SK-N-SH treated with all-trans-retinoic acid at 6 μM for 48 hours (cell line): ENCODE data around the gene AADAC.

ENCODE experiments used
- ATAC-seq: fragments of 200-7000 bp; cut with Tn5 transposase; 3 replicates; pipeline ENCODE4 v1.9.1; 2020; ENCODE audit warnings: mild to moderate bottlenecking, moderate library complexity
- ARNTL ChIP-seq: fragments of 450-650 bp; formaldehyde crosslinking; IDR thresholded peaks from 2 replicates; pipeline ENCODE4 v1.5.0; 2020; ENCODE audit warnings: low read depth, mild to moderate bottlenecking, moderate library complexity, borderline replicate concordance
- BACH2 ChIP-seq: fragments of 250-450 bp; sonication (Bioruptor Pico); IDR thresholded peaks from 2 replicates; pipeline ENCODE4 v1.9.0; 2021; ENCODE audit warnings: mild to moderate bottlenecking, borderline replicate concordance
- CREB5 ChIP-seq: fragments of 250-450 bp; sonication (Bioruptor Pico); IDR thresholded peaks from 2 replicates; pipeline ENCODE4 v1.5.1; 2020; ENCODE audit warnings: low read depth, mild to moderate bottlenecking, moderate library complexity
- ISL1 ChIP-seq: fragments of 250-450 bp; sonication (Bioruptor Pico); IDR thresholded peaks from 2 replicates; pipeline ENCODE4 v2.1.2; 2022; ENCODE audit warnings: mild to moderate bottlenecking, moderate library complexity
- OSR1 ChIP-seq: fragments of 250-450 bp; sonication (Bioruptor Pico); IDR thresholded peaks from 2 replicates; pipeline ENCODE4 v1.8.0; 2022; ENCODE audit warnings: moderate library complexity, mild to moderate bottlenecking, inconsistent platforms
- POU6F1 ChIP-seq: fragments of 250-450 bp; sonication (Bioruptor Pico); IDR thresholded peaks from 2 replicates; pipeline ENCODE4 v1.8.0; 2021; ENCODE audit warnings: low read depth, mild to moderate bottlenecking, moderate library complexity, borderline replicate concordance
- PPARA ChIP-seq: fragments of 250-450 bp; sonication (Bioruptor Pico); IDR thresholded peaks from 2 replicates; pipeline ENCODE4 v1.5.0; 2020; ENCODE audit warnings: mild to moderate bottlenecking, borderline replicate concordance
- RARB ChIP-seq: fragments of 250-450 bp; sonication (Bioruptor Pico); IDR thresholded peaks from 2 replicates; pipeline ENCODE4 v1.8.0; 2021; ENCODE audit warnings: mild to moderate bottlenecking, moderate library complexity
- SNAI2 ChIP-seq: fragments of 250-450 bp; sonication (Bioruptor Pico); IDR thresholded peaks from 2 replicates; pipeline ENCODE4 v1.5.0; 2020; ENCODE audit warnings: mild to moderate bottlenecking, moderate library complexity
- TCF4 ChIP-seq: fragments of 250-450 bp; sonication (Bioruptor Pico); IDR thresholded peaks from 2 replicates; pipeline ENCODE4 v1.8.0; 2021; ENCODE audit warnings: mild to moderate bottlenecking, moderate library complexity, borderline replicate concordance
- TOX ChIP-seq: fragments of 250-450 bp; sonication (Bioruptor Pico); IDR thresholded peaks from 2 replicates; pipeline ENCODE4 v1.8.0; 2021; ENCODE audit warnings: mild to moderate bottlenecking, moderate library complexity, borderline replicate concordance
- ZC3H10 ChIP-seq: fragments of 250-450 bp; sonication (Bioruptor Pico); IDR thresholded peaks from 2 replicates; pipeline ENCODE4 v1.5.1; 2021; ENCODE audit warnings: mild to moderate bottlenecking, moderate library complexity
- ZFP3 ChIP-seq: fragments of 250-450 bp; sonication (Bioruptor Pico); IDR thresholded peaks from 2 replicates; pipeline ENCODE4 v1.5.0; 2020; ENCODE audit warnings: mild to moderate bottlenecking, moderate library complexity
- ZFP30 ChIP-seq: fragments of 450-650 bp; formaldehyde crosslinking; IDR thresholded peaks from 2 replicates; pipeline ENCODE4 v1.5.0; 2022; ENCODE audit warnings: mild to moderate bottlenecking, moderate library complexity
- ZNF565 ChIP-seq: fragments of 450-650 bp; formaldehyde crosslinking; conservative IDR thresholded peaks from 2 replicates; pipeline ENCODE4 v1.5.0; 2020; ENCODE audit warnings: low read depth, mild to moderate bottlenecking, moderate library complexity
- ZNF8 ChIP-seq: fragments of 450-650 bp; formaldehyde crosslinking; IDR thresholded peaks from 2 replicates; pipeline ENCODE4 v1.5.0; 2020; ENCODE audit warnings: mild to moderate bottlenecking, moderate library complexity
- TF ChIP-seq, protein P1 (sequence below): fragments of 250-450 bp; sonication (Bioruptor Pico); IDR thresholded peaks from 2 replicates; pipeline ENCODE4 v1.5.0; 2020; ENCODE audit warnings: mild to moderate bottlenecking, moderate library complexity
- TF ChIP-seq, protein P2 (sequence below): fragments of 250-450 bp; sonication (Bioruptor Pico); IDR thresholded peaks from 2 replicates; pipeline ENCODE4 v1.5.1; 2021; ENCODE audit warnings: mild to moderate bottlenecking, moderate library complexity

AADAC gene

DNA sequence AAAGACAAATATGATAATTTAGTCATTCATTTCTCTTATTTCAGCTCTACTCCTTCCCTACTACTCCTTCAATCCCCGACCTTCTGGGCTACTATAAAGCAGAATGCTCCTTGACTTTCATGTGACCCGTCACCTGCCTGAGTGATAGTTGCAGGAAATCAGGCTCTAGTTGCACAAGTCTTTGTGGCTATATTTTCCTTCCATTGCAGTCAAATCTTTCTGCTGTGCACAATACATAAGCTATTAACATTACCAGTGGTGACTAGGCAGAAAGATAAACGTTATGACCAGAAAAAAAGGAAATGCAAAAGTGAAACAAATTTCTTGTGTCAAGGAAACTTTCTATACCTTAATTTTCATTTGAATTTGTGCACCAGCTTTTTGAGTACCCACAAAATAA is 61.8 kb downstream of the AADAC start:
- TF ChIP-seq ISL1 (CRISPR knock-in tag), result no peak
- ATAC-seq, result no peak

DNA sequence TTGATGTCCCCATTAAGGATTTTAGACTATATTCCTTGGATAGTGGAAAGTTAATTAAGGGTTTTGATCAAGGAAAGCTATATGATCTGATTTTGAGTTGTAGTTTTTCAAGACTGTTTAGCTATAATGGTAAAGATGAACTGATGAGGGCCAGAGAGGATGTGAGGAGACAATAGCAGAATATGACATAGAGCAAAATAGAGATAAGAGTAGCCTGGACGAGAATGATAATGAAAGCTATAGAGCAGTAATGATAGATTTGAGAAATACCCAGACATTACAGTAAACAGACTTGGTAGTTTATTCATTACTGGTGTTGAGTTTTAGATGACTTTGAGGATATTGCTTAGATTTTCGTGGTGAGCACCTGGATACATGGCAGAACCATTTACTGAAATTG is 63.4 kb downstream of the AADAC start:
- ATAC-seq, result no peak
- TF ChIP-seq, protein P1, sequence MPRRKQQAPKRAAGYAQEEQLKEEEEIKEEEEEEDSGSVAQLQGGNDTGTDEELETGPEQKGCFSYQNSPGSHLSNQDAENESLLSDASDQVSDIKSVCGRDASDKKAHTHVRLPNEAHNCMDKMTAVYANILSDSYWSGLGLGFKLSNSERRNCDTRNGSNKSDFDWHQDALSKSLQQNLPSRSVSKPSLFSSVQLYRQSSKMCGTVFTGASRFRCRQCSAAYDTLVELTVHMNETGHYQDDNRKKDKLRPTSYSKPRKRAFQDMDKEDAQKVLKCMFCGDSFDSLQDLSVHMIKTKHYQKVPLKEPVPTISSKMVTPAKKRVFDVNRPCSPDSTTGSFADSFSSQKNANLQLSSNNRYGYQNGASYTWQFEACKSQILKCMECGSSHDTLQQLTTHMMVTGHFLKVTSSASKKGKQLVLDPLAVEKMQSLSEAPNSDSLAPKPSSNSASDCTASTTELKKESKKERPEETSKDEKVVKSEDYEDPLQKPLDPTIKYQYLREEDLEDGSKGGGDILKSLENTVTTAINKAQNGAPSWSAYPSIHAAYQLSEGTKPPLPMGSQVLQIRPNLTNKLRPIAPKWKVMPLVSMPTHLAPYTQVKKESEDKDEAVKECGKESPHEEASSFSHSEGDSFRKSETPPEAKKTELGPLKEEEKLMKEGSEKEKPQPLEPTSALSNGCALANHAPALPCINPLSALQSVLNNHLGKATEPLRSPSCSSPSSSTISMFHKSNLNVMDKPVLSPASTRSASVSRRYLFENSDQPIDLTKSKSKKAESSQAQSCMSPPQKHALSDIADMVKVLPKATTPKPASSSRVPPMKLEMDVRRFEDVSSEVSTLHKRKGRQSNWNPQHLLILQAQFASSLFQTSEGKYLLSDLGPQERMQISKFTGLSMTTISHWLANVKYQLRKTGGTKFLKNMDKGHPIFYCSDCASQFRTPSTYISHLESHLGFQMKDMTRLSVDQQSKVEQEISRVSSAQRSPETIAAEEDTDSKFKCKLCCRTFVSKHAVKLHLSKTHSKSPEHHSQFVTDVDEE (CRISPR knock-in tag), result no peak
- TF ChIP-seq ZNF8 (CRISPR knock-in tag) (no peak), SNAI2 (CRISPR knock-in tag) (no peak), BACH2 (CRISPR knock-in tag) (no peak), TCF4 (no peak), CREB5 (CRISPR knock-in tag) (no peak), ZFP30 (CRISPR knock-in tag) (no peak), RARB (no peak), ISL1 (CRISPR knock-in tag) (no peak), PPARA (CRISPR knock-in tag) (no peak), ARNTL (no peak), ZC3H10 (CRISPR knock-in tag) (no peak), TOX (CRISPR knock-in tag) (no peak), POU6F1 (CRISPR knock-in tag) (no peak), OSR1 (CRISPR knock-in tag) (no peak), ZFP3 (CRISPR knock-in tag) (no peak), ZNF565 (no peak)
- TF ChIP-seq, protein P2, sequence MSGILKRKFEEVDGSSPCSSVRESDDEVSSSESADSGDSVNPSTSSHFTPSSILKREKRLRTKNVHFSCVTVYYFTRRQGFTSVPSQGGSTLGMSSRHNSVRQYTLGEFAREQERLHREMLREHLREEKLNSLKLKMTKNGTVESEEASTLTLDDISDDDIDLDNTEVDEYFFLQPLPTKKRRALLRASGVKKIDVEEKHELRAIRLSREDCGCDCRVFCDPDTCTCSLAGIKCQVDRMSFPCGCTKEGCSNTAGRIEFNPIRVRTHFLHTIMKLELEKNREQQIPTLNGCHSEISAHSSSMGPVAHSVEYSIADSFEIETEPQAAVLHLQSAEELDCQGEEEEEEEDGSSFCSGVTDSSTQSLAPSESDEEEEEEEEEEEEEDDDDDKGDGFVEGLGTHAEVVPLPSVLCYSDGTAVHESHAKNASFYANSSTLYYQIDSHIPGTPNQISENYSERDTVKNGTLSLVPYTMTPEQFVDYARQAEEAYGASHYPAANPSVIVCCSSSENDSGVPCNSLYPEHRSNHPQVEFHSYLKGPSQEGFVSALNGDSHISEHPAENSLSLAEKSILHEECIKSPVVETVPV (CRISPR knock-in tag), result no peak
